PC-9 (cell line): Measurements from ENCODE around the gene OXTR. TPM values are rescaled to one million over a fixed set of nuclear protein-coding genes. Genes with fewer than 3 reads are reported as not detected.
A peak's percentile ranks its signal among the peaks of the same experiment; 100 is the strongest.

Experiments used
- BruUV-seq: library from RNA; stranded (reverse); fragments of 400-500 nt; replicated peaks from 2 replicates; lab custom pipeline; 2021; lab: Mats Ljungman, UMichigan
- CTCF ChIA-PET: fragments of 300-600 bp; sonication (Branson Sonifier 250); formaldehyde crosslinking; loops from one replicate; lab custom pipeline; 2022; ENCODE audit warnings: antibody characterized with exemption; lab: Charles Lee
- POLR2A ChIA-PET: fragments of 300-600 bp; sonication (Branson Sonifier 250); formaldehyde crosslinking; loops from one replicate; lab custom pipeline; 2022; ENCODE audit warnings: antibody characterized with exemption; ENCODE audit not compliant: unreplicated experiment; lab: Charles Lee
- DNase-seq, 2 experiments: peaks; one replicate each; pipeline versions ENCODE4 v3.0.0 to v3.0.0-alpha.2; 2015 to 2022; ENCODE audit warnings: mixed read lengths in 1 of 2
- H2AFZ ChIP-seq: fragments of 200-600 bp; sonication (generic); 2 replicates; pipeline ENCODE4 v1.8.1; 2017; ENCODE audit warnings: antibody characterized with exemption
- H3F3A ChIP-seq: fragments of 200-600 bp; sonication (generic); 2 replicates; pipeline ENCODE4 v1.8.1; 2017; ENCODE audit warnings: antibody characterized with exemption, mild to moderate bottlenecking, low read depth; ENCODE audit not compliant: insufficient read depth
- H3K27ac ChIP-seq: fragments of 200-600 bp; sonication (generic); 2 replicates; pipeline ENCODE4 v1.6.1; 2016; ENCODE audit warnings: mixed run types
- H3K27me3 ChIP-seq: fragments of 200-600 bp; sonication (generic); 2 replicates; pipeline ENCODE4 v1.6.1; 2016; ENCODE audit warnings: low read depth, mixed run types; ENCODE audit not compliant: insufficient read depth
- H3K36me3 ChIP-seq: fragments of 200-600 bp; sonication (generic); 2 replicates; pipeline ENCODE4 v1.6.1; 2016; ENCODE audit warnings: low read depth, mixed run types
- H3K4me1 ChIP-seq: fragments of 200-600 bp; sonication (generic); replicated peaks from 2 replicates; pipeline ENCODE4 v1.6.1; 2016; ENCODE audit warnings: mixed run types; ENCODE audit not compliant: insufficient read depth
- H3K4me2 ChIP-seq: fragments of 200-600 bp; sonication (generic); 2 replicates; pipeline ENCODE4 v1.6.1; 2017; ENCODE audit warnings: mixed run types
- H3K4me3 ChIP-seq: fragments of 200-600 bp; sonication (generic); 2 replicates; pipeline ENCODE4 v1.6.1; 2016; ENCODE audit warnings: mixed run types
- H3K79me2 ChIP-seq: fragments of 200-600 bp; sonication (generic); 2 replicates; pipeline ENCODE4 v1.6.1; 2017; ENCODE audit warnings: low read depth, mixed run types
- H3K9me2 ChIP-seq: fragments of 200-600 bp; sonication (generic); 2 replicates; pipeline ENCODE4 v1.8.1; 2017; ENCODE audit warnings: mild to moderate bottlenecking; ENCODE audit not compliant: insufficient read depth
- H3K9me3 ChIP-seq: fragments of 200-600 bp; sonication (generic); 2 replicates; pipeline ENCODE4 v1.8.1; 2016; ENCODE audit warnings: low read depth; ENCODE audit not compliant: insufficient read depth
- H4K20me1 ChIP-seq: fragments of 200-600 bp; sonication (generic); 2 replicates; pipeline ENCODE4 v1.8.1; 2017; ENCODE audit not compliant: insufficient read depth
- CTCF ChIP-seq: fragments of 200-600 bp; sonication (generic); conservative IDR thresholded peaks from 2 replicates; pipeline ENCODE4 v1.6.1; 2017; ENCODE audit warnings: mixed run types, antibody characterized with exemption, mild to moderate bottlenecking, moderate library complexity
- EZH2 ChIP-seq: fragments of 200-600 bp; sonication (generic); IDR thresholded peaks from 2 replicates; pipeline ENCODE4 v1.8.0; 2017; ENCODE audit warnings: antibody characterized with exemption, low read depth
- intact Hi-C: fragments of 100-400 bp; cut with micrococcal nuclease; formaldehyde crosslinking; loops from one replicate; pipeline ENCODE4 v1.10.0; 2022; ENCODE audit not compliant: unreplicated experiment
- total RNA-seq: library from RNA; stranded (reverse); gene quantifications from 2 replicates; pipeline ENCODE4 v1.2.3, GENCODE V29; 2021

Gene OXTR
- total RNA-seq, 1 experiment from 2014 or later, result 3.4 TPM

- Histone ChIP-seq H3K27ac (no peak overlapping the region), H3K4me3 (no peak overlapping the region), H3K4me1 (no peaks in the 10 kb centered on the region), H3K4me2 (no peak overlapping the region), H2AFZ (peak overlapping the region; percentile 18; the same call in 1 of the 2 replicates), H3K36me3 (no peaks in the 10 kb centered on the region), H3K9me3 (no peaks in the 10 kb centered on the region), H4K20me1 (no peaks in the 10 kb centered on the region), H3K79me2 (no peaks in the 10 kb centered on the region), H3K27me3 (no peaks in the 10 kb centered on the region), H3F3A (no peaks in the 10 kb centered on the region), H3K9me2 (no peaks in the 10 kb centered on the region)
- no TSS peak for BruUV-seq
- ChIA-PET POLR2A (no interaction called here), CTCF (no interaction called here)
- TF ChIP-seq CTCF (no peak), EZH2 (no peak)
- DNase-seq, result no peak
- intact Hi-C loops, result no loop called here
Observed at GRCh38 chr3:8802256-8802655, 32.8 kb upstream of the OXTR start.

- Histone ChIP-seq H4K20me1 (no peaks in the 10 kb centered on the region), H2AFZ (no peak overlapping the region), H3K27me3 (no peaks in the 10 kb centered on the region), H3K27ac (no peak overlapping the region), H3K36me3 (no peaks in the 10 kb centered on the region), H3K4me3 (no peak overlapping the region), H3K4me1 (no peaks in the 10 kb centered on the region), H3F3A (no peaks in the 10 kb centered on the region), H3K4me2 (no peak overlapping the region), H3K9me2 (no peaks in the 10 kb centered on the region), H3K79me2 (no peaks in the 10 kb centered on the region), H3K9me3 (no peaks in the 10 kb centered on the region)
- TF ChIP-seq CTCF, result no peak
- TF ChIP-seq EZH2, result no peak
- CTCF ChIA-PET, result no interaction called here
- intact Hi-C loops, result no loop called here
- DNase-seq, result no peak
- POLR2A ChIA-PET, result no interaction called here
- BruUV-seq, result no TSS peak
Observed at GRCh38 chr3:8800016-8800415, 30.6 kb upstream of the OXTR start.

GRCh38 chr3:8794247-8794646 lies 24.8 kb upstream of the OXTR start:
- no peaks in the 10 kb centered on the region for H3F3A ChIP-seq
- H4K20me1 ChIP-seq, result no peaks in the 10 kb centered on the region
- DNase-seq, result no peak
- no peaks in the 10 kb centered on the region for H3K36me3 ChIP-seq
- no peaks in the 10 kb centered on the region for H3K9me3 ChIP-seq
- TF ChIP-seq CTCF (no peak), EZH2 (no peak)
- H2AFZ ChIP-seq, result no peak overlapping the region
- no peaks in the 10 kb centered on the region for H3K27me3 ChIP-seq
- H3K79me2 ChIP-seq, result no peaks in the 10 kb centered on the region
- ChIA-PET CTCF (no interaction called here), POLR2A (no interaction called here)
- no TSS peak for BruUV-seq
- no peak overlapping the region for H3K27ac ChIP-seq
- H3K4me3 ChIP-seq, result no peak overlapping the region
- no peaks in the 10 kb centered on the region for H3K4me1 ChIP-seq
- no peak overlapping the region for H3K4me2 ChIP-seq
- intact Hi-C loops, result no loop called here
- no peaks in the 10 kb centered on the region for H3K9me2 ChIP-seq
